ENCODE data around the gene MBNL1.

- TF ChIP-seq CTCF (IDR thresholded peaks at IDR 0.05) (no peak), POLR2AphosphoS5 (IDR thresholded peaks at IDR 0.05; ENCODE audit: insufficient read depth in 1 of 2, low read depth in 1 of 2) (no peak)
These were observed 21.6 kb downstream of the MBNL1 start for GRCh38 chr3:152290374-152290773.

Data from vagina (tissue), 2 donors.